GM12874 (cell line): ENCODE data around the gene KAT7.

ENCODE experiments used
- TF ChIP-seq, protein P1 (sequence below): IDR thresholded peaks from 2 replicates; pipeline ENCODE4 v1.5.1; 2011; ENCODE audit warnings: low read depth, mild to moderate bottlenecking, control low read depth, low read length, moderate library complexity; ENCODE audit not compliant: insufficient read depth

The KAT7 gene

DNA sequence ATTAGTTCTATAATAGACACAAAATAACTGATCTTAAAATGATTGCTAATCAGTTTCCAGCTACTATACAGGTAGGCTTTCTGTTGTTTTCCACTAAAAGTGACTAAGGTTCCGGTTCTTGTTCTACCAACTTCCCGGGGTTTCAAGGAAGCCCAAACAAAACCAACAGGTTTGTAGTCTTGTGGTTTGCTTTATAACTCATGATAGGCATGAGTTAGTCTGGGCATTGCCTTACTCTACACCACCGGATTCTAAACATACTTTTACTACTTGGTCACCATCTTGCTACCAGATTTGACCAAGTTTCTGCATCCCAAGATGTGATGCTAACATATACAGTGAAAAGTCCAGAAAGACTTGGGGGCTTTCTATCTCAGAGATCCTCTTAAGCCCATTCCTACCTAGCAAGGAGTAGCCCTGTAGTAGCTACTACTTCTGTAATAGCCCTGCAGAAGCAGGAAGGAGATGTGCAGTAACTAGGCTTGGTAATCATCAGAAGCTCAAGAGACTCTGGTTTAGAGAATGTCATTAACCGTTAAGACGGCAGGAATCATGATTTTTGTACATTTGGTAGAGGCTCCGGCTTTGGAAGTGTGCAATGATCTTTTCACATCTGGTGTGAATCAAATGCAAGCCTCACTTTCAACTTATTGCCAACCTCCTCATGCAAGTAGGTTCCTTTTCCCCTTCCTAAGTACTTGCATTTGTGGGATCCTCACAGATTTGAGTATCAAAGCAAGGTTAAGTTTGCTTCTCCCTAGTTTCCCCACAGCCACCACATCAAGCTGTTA is 26.1 kb upstream of the KAT7 start:
- TF ChIP-seq, protein P1, sequence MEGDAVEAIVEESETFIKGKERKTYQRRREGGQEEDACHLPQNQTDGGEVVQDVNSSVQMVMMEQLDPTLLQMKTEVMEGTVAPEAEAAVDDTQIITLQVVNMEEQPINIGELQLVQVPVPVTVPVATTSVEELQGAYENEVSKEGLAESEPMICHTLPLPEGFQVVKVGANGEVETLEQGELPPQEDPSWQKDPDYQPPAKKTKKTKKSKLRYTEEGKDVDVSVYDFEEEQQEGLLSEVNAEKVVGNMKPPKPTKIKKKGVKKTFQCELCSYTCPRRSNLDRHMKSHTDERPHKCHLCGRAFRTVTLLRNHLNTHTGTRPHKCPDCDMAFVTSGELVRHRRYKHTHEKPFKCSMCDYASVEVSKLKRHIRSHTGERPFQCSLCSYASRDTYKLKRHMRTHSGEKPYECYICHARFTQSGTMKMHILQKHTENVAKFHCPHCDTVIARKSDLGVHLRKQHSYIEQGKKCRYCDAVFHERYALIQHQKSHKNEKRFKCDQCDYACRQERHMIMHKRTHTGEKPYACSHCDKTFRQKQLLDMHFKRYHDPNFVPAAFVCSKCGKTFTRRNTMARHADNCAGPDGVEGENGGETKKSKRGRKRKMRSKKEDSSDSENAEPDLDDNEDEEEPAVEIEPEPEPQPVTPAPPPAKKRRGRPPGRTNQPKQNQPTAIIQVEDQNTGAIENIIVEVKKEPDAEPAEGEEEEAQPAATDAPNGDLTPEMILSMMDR, result no peak

DNA sequence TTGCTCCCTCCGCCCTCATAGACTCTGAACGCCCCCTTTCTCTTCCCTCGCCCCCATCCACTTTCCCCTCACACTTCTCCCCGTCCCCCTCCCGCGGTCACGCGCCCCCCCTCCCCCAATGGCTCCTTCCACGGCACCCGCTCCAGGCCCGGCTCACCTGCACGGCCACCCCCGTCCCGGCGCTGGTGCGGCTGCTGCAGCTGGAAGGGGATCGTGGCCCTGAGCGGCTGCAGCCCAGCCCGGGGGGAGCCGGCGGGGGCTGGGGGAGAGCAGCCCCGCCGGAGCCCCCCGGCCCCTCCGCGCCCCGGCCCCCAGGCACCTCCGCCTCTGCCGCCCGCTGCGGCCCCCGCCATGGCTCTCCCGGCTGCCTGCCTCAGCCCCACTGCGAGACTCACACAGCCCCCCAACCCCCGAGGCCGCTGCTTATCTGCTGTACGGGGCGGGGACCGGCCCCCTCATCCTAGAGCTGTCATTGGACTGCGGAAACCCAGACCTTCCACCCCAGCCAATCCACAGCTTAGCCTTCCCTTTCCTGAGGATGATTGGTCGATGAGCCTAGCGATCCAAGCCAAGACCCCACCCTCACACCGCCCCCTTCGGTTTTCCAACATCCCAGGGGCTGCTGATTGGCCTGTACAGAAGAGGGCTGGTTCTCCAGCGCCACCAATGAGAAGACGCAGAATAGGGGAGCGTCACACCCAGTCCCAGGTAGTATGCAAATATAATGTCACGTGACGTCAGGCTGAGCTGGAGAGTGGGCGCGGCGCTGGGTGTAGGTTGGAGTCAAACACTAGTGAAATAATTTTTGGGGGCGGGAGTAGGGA is 24.5 kb upstream of the KAT7 start, which contains the start of gene FAM117A:
Gene FAM117A (minus strand): TSS at position 397 of the 824 bp plus-strand sequence. CDS start 44 bp downstream, at position 353.
- TF ChIP-seq, protein P1, result no peak

DNA sequence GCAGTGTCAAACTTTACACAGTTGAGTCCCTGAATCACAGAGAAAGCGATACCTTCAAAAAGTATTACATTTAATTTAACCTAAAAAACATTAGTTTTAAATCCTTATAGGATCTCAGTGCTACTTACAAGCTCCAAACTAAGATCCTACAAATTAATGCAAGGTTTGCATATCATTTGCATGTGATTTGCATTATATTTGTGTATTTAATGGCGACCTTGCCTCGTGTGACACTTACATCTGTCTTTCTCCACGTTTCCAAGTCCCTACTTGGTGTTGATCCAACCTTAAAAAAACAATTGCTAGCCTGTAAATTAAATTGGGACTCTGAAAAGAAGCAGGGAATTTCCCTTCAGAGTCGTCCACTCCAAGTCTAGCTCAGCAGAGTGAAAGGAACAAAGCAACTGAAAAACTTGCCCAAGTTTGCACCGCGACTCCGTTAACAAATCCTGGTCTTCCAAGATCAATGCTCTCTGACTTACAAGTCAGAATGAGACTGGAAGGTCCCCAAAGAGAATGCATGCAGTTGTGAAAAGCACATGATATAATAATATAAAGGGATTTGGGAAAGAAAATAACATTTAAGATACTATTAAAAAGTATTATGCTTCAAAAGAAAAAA is 23.8 kb upstream of the KAT7 start:
- TF ChIP-seq, protein P1, result no peak

DNA sequence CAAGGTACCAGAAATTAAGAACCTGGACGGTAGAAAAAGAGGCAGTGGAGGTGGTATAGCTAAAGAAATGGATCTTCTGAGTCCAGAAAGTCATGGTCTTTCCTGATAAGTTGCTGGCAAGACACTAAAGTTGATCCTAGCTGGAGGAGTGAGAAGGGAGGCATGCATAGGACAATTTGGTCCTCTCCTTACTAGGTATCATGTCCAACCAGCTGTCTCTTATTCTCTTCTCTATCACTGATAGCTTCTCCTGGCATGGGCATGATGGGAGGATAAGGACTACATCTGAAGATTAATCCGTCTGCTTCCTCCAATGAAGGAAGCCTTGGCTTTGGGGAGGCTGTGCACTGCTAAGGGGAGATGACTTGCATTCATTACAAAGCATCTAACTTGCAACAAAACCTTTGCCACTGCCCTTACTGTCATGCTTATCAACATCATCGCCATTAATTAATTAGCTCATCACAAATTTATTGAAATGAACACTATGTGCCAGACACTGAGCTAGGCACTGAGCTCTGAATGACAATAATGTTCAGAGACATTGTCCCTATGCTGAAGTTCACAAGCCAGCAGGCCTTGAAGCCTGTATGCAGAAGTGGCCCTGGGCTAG is 21.5 kb upstream of the KAT7 start:
- TF ChIP-seq, protein P1, result no peak

DNA sequence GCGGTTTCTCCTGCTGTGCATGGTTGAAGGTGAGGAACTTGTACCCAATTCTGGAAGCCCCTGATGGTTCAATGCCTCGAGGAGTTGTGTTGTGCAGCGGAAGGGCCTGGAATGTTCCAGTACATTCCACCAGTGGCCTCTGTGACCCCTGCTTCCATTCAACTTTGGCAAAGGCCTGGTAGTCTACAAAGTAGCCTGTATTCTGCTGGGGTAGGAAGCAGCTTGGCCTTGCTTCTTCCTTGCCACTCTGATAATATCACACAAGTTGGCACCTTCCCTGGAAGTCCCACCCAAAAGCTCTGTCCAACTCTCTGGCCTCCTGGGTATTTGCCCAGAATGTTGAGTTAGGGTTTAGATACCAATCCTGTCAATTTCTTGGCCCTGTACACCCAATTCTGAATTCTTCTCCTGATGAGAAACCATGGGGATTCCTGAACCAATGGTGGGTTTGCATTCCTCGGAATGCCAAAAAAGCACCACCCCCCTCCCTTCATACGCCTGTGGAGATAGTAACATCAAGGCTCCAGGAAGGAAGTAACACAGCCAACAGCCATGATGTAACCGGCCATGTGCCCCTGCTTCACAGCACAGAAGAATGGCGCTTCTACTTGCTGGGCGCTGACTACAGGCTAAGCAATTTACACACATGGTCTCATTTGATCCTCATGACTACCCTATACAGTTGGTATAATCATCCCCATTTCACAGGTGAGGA is 12.8 kb upstream of the KAT7 start:
- TF ChIP-seq, protein P1, result no peak

DNA sequence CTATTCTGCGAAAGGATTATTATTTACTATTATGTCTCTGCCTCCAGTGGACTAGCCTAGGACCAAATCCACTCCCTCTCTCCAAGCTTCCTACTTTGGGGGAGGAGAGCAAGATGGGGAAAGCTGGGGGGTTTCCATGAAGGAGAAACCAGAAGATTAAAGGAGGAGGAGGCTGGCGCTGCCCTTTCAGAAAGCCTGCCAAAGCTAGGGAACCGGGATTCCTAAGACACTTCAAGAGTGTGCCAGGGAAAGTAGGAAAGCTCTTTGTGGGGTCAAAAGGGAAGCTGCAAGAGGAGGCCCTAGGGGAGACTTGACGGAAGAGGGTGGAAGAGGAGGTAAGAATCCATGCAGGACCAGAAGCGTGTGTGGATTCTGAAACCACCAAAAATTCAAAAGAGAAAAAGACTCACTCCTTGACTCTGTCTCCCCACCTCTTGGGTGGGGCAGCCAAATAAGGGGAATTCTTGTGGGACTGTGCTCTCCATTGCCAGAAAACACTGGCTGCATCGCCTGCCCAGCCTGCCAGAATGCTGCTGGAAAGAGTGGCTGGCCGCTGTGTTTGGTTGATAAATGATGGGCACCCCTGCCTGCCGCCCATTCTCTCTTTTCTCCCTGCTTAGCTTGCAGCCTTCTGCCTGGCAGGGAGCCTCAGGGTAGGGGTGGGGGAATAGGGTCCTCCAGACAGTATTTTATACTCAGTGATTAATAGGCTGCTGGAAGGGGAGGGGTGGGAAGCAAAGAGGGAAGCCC is 11.8 kb upstream of the KAT7 start:
- TF ChIP-seq, protein P1, result no peak
